ENCODE results near the gene RXRG. TPM values are rescaled to one million over a fixed set of nuclear protein-coding genes. Genes with fewer than 3 reads are reported as not detected.

Gene RXRG
- total RNA-seq, 4 donors from 2014 or later, result 0.13 to 4.0 (median 0.84) TPM

GRCh38 chr1:165442653-165443052 lies 2.3 kb downstream of the RXRG start:
- peaks cover 10 to 18% of the 10 kb centered on the region in 2 donors for H3K4me1 ChIP-seq
- no peak overlapping the region for H3K27ac ChIP-seq
- H3K36me3 ChIP-seq, result no peaks in the 10 kb centered on the region
- DNase-seq, result no peak
- intact Hi-C loops (cut with DNase I), result no loop called here
- H3K27me3 ChIP-seq, result no peaks in the 10 kb centered on the region
- H3K4me3 ChIP-seq (replicated peaks in 1 of 3), result no peak overlapping the region
- H3K9me3 ChIP-seq, result no peaks in the 10 kb centered on the region
- TF ChIP-seq POLR2A (IDR thresholded peaks at IDR 0.05) (no peak), CTCF (IDR thresholded peaks at IDR 0.05) (no peak)

GRCh38 chr1:165442053-165442452 lies 2.9 kb downstream of the RXRG start:
- Histone ChIP-seq H3K36me3 (no peaks in the 10 kb centered on the region), H3K4me3 (replicated peaks in 1 of 3) (no peak overlapping the region), H3K4me1 (peaks cover 10 to 18% of the 10 kb centered on the region in 2 donors), H3K27me3 (no peaks in the 10 kb centered on the region), H3K27ac (no peak overlapping the region), H3K9me3 (no peaks in the 10 kb centered on the region)
- DNase-seq, result no peak
- TF ChIP-seq POLR2A (IDR thresholded peaks at IDR 0.05) (no peak), CTCF (IDR thresholded peaks at IDR 0.05) (no peak)
- intact Hi-C loops (cut with DNase I), result no loop called here
- WGBS, 2 donors, result 89 to 100% methylated on average over 3 of the region's 3 CpGs

GRCh38 chr1:165441166-165441880 lies 3.6 kb downstream of the RXRG start:
- no peaks in the 10 kb centered on the region for H3K27me3 ChIP-seq
- intact Hi-C loops (cut with DNase I), result no loop called here

GRCh38 chr1:165439330-165439729 lies 5.6 kb downstream of the RXRG start:
- WGBS, 2 donors, result 38 to 46% methylated on average over 6 of the region's 6 CpGs
- intact Hi-C loops (cut with DNase I), result no loop called here

More at GRCh38 chr1:165441166-165441880, 3.6 kb downstream of the RXRG start:
- TF ChIP-seq POLR2A (IDR thresholded peaks at IDR 0.05) (no peak), CTCF (IDR thresholded peaks at IDR 0.05) (no peak)
- Histone ChIP-seq H3K9me3 (no peaks in the 10 kb centered on the region), H3K4me1 (peaks cover 10 to 18% of the 10 kb centered on the region in 2 donors), H3K36me3 (no peaks in the 10 kb centered on the region), H3K27ac (no peak overlapping the region), H3K4me3 (replicated peaks in 1 of 3) (no peak overlapping the region)
- DNase-seq, result no peak
- 70 to 85% methylated on average over 5 of the region's 5 CpGs for WGBS, 2 donors

More at GRCh38 chr1:165439330-165439729, 5.6 kb downstream of the RXRG start:
- no peak for TF ChIP-seq POLR2A (IDR thresholded peaks at IDR 0.05)
- TF ChIP-seq CTCF (IDR thresholded peaks at IDR 0.05), result no peak
- no peaks in the 10 kb centered on the region for H3K27me3 ChIP-seq
- H3K4me1 ChIP-seq, result peaks cover under 1 to 9% of the 10 kb centered on the region in 2 donors
- no peaks in the 10 kb centered on the region for H3K36me3 ChIP-seq
- H3K9me3 ChIP-seq, result no peaks in the 10 kb centered on the region
- no peak overlapping the region for H3K4me3 ChIP-seq (replicated peaks in 1 of 3)
- DNase-seq, result no peak
- no peak overlapping the region for H3K27ac ChIP-seq

All from thyroid gland (tissue), 4 donors.